GM12891 (cell line): Measurements from ENCODE around the gene TIGAR.

Source experiments
- DNase-seq: peaks from one replicate; pipeline ENCODE4 v3.0.0; 2011; ENCODE audit warnings: low spot score; ENCODE audit not compliant: insufficient read length
- FAIRE-seq: peaks from 2 replicates; lab custom pipeline; 2011; peaks lifted over from hg19 to GRCh38; lab: Jason Lieb, UNC
- PAX5 ChIP-seq: IDR thresholded peaks from 2 replicates; pipeline ENCODE4 v1.6.1; 2011; ENCODE audit warnings: low read length, moderate library complexity, mild to moderate bottlenecking; ENCODE audit not compliant: insufficient read depth, severe bottlenecking
- POLR2A ChIP-seq: IDR thresholded peaks from 2 replicates; pipeline ENCODE4 v1.6.1; 2011; ENCODE audit warnings: low read depth, low read length, control low read depth
- POLR2AphosphoS5 ChIP-seq: IDR thresholded peaks from 2 replicates; pipeline ENCODE4 v1.6.1; 2011; ENCODE audit warnings: low read depth, low read length, control low read depth
- POU2F2 ChIP-seq: IDR thresholded peaks from 2 replicates; pipeline ENCODE4 v1.6.1; 2011; ENCODE audit warnings: low read depth, mild to moderate bottlenecking, control low read depth, low read length, moderate library complexity
- SPI1 ChIP-seq: IDR thresholded peaks from 2 replicates; pipeline ENCODE4 v1.6.1; 2011; ENCODE audit warnings: low read depth, low read length, control low read depth
- TAF1 ChIP-seq: IDR thresholded peaks from 2 replicates; pipeline ENCODE4 v1.6.1; 2011; ENCODE audit warnings: low read depth, low read length, control low read depth

The TIGAR gene

GRCh38 chr12:4387607-4388006, 66.6 kb downstream of the TIGAR start:
- no peak for FAIRE-seq
- no peak for TF ChIP-seq POLR2AphosphoS5
- DNase-seq = no peak

- no peak for FAIRE-seq
- TF ChIP-seq POU2F2 (no peak), POLR2AphosphoS5 (no peak), PAX5 (no peak), TAF1 (no peak)
These were observed 67.0 kb downstream of the TIGAR start for GRCh38 chr12:4388032-4388431.

GRCh38 chr12:4388662-4389061, 67.6 kb downstream of the TIGAR start:
- no peak for FAIRE-seq
- TF ChIP-seq POU2F2 = no peak
- TF ChIP-seq SPI1 = no peak
- DNase-seq = no peak

More at GRCh38 chr12:4388032-4388431, 67.0 kb downstream of the TIGAR start:
- no peak for DNase-seq

GRCh38 chr12:4392223-4392742, 71.3 kb downstream of the TIGAR start:
- DNase-seq (no peak), FAIRE-seq (no peak)
- no peak for TF ChIP-seq SPI1
- TF ChIP-seq TAF1 = no peak
- no peak for TF ChIP-seq POLR2AphosphoS5
- TF ChIP-seq POLR2A = no peak
- no peak for TF ChIP-seq PAX5
- no peak for TF ChIP-seq POU2F2

- no peak for DNase-seq
- TF ChIP-seq SPI1 = no peak
- no peak for TF ChIP-seq POLR2A
- no peak for TF ChIP-seq POU2F2
- TF ChIP-seq PAX5 = no peak
- TF ChIP-seq POLR2AphosphoS5 = no peak
- no peak for TF ChIP-seq TAF1
- no peak for FAIRE-seq
These were observed 72.2 kb downstream of the TIGAR start for GRCh38 chr12:4393211-4393610.

- FAIRE-seq = no peak
- no peak for DNase-seq
- no peak for TF ChIP-seq POU2F2
- no peak for TF ChIP-seq SPI1
- no peak for TF ChIP-seq TAF1
- no peak for TF ChIP-seq PAX5
- TF ChIP-seq POLR2AphosphoS5 = no peak
- TF ChIP-seq POLR2A = no peak
These were observed 74.8 kb downstream of the TIGAR start for GRCh38 chr12:4395818-4396217.

GRCh38 chr12:4401117-4401516, 80.1 kb downstream of the TIGAR start:
- no peak for DNase-seq
- no peak for FAIRE-seq
- TF ChIP-seq PAX5 (no peak), POU2F2 (no peak), TAF1 (no peak), POLR2A (no peak), SPI1 (no peak), POLR2AphosphoS5 (no peak)

- TF ChIP-seq POU2F2 = no peak
- no peak for TF ChIP-seq POLR2A
- no peak for TF ChIP-seq POLR2AphosphoS5
- no peak for TF ChIP-seq PAX5
- no peak for FAIRE-seq
- DNase-seq = no peak
These were observed 82.0 kb downstream of the TIGAR start for GRCh38 chr12:4402996-4403395.
